ENCODE data around the gene HSPB7. TPM values are rescaled to one million over a fixed set of nuclear protein-coding genes. Genes with fewer than 3 reads are reported as not detected.
"Not testable (repeated sequence)": the region's sequence is repeated elsewhere in the genome, so short reads cannot be mapped to it uniquely, and the experiment has no call there.

The HSPB7 gene
- total RNA-seq, 1 donor from 2014 or later = 19.4 TPM

DNA sequence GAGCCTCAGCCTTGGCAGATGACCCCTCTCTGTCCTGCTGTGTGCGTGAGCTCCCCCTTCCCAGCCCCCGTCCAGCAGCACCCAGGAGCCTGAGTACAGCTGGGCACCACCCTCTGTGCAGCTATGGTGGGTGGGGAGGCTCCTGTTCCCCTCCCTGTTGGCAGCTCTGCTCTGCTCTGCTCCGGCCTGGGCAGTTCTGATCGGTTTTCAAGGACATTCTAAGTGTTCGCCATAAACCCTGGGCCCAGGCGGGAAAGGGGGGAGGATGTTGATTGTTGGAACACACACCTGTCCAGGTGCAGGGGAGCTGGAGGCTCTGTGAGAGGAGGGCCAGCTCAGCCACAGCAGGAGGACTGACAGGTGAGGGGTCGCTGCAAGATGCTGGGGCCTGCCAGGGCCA lies 25.7 kb upstream of the HSPB7 start, which contains the start of gene CLCNKB:
CLCNKB (plus strand) TSS at position 262 of the 400 bp plus-strand sequence. CDS start 711 bp downstream, outside the sequence.
- Histone ChIP-seq H3K4me1 (peaks cover 6% of the 10 kb centered on the region), H3K36me3 (no peaks in the 10 kb centered on the region), H3K9me3 (no peaks in the 10 kb centered on the region), H3K27me3 (no peaks in the 10 kb centered on the region), H3K4me3 (no peak within 1 kb of the TSS), H3K27ac (no peak within 1 kb of the TSS)
- no peak for DNase-seq (ENCODE audit: extremely low spot score in 2 of 2)
- intact Hi-C loops (cut with DNase I) = no loop called here
- TF ChIP-seq POLR2AphosphoS5 (IDR thresholded peaks at IDR 0.05; ENCODE audit: insufficient read depth in 1 of 2, low read depth in 1 of 2) (no peak), POLR2A (IDR thresholded peaks at IDR 0.05) (no peak)
- TF ChIP-seq, protein P1, sequence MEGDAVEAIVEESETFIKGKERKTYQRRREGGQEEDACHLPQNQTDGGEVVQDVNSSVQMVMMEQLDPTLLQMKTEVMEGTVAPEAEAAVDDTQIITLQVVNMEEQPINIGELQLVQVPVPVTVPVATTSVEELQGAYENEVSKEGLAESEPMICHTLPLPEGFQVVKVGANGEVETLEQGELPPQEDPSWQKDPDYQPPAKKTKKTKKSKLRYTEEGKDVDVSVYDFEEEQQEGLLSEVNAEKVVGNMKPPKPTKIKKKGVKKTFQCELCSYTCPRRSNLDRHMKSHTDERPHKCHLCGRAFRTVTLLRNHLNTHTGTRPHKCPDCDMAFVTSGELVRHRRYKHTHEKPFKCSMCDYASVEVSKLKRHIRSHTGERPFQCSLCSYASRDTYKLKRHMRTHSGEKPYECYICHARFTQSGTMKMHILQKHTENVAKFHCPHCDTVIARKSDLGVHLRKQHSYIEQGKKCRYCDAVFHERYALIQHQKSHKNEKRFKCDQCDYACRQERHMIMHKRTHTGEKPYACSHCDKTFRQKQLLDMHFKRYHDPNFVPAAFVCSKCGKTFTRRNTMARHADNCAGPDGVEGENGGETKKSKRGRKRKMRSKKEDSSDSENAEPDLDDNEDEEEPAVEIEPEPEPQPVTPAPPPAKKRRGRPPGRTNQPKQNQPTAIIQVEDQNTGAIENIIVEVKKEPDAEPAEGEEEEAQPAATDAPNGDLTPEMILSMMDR (IDR thresholded peaks at IDR 0.05) = no peak

DNA sequence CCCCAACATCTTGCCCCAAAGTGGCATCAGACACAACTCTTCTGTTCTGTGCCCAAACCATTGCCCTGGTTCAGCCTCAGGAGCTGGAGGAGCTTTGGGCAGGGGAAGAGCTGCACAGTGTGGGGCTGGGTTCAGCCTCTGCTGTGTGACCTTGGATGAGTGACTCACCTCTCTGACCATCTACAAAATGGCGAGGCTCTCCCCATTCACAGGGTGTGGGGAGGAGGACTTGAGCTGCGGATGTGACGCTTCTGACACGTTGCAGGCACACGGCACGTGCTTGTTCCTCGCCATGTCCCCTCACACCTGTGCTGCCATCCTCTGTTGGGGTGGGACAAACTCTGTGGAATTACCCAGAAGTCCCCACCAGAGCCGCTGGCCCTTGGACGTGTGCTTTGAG lies 24.8 kb upstream of the HSPB7 start:
- H3K9me3 ChIP-seq; DNase-seq (ENCODE audit: extremely low spot score in 2 of 2); intact Hi-C loops (cut with DNase I); H3K27ac ChIP-seq; H3K4me1 ChIP-seq; H3K27me3 ChIP-seq; H3K36me3 ChIP-seq; H3K4me3 ChIP-seq: not testable (repeated sequence)

DNA sequence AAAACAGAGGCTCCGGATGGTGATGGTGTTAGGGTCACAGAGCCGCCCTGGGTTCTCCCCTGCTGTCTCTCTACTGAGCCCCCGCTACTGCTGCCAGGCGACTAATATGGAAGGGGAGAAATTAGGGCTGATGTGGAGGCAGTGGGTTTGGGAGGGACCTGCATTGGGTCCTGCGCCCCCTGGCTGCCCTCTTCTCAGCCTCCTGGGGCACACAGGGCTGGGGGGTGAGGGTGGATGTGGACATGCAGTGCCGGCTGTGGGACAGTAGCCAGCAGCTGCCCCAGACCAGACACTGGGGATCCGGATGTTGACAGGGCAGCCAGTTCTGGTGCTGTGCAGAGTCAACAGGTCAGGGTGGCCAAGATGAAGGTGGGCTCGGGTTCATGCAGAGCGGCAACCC lies 24.3 kb upstream of the HSPB7 start:
- Histone ChIP-seq H3K9me3 (no peaks in the 10 kb centered on the region), H3K27ac (no peak overlapping the region), H3K4me3 (no peak overlapping the region), H3K36me3 (no peaks in the 10 kb centered on the region), H3K27me3 (no peaks in the 10 kb centered on the region), H3K4me1 (no peaks in the 10 kb centered on the region)
- DNase-seq (ENCODE audit: extremely low spot score in 2 of 2) = no peak
- intact Hi-C loops (cut with DNase I) = no loop called here
- no peak for TF ChIP-seq POLR2AphosphoS5 (IDR thresholded peaks at IDR 0.05; ENCODE audit: insufficient read depth in 1 of 2, low read depth in 1 of 2)
- TF ChIP-seq, protein P1 (IDR thresholded peaks at IDR 0.05) = no peak
- TF ChIP-seq POLR2A (IDR thresholded peaks at IDR 0.05) = no peak

DNA sequence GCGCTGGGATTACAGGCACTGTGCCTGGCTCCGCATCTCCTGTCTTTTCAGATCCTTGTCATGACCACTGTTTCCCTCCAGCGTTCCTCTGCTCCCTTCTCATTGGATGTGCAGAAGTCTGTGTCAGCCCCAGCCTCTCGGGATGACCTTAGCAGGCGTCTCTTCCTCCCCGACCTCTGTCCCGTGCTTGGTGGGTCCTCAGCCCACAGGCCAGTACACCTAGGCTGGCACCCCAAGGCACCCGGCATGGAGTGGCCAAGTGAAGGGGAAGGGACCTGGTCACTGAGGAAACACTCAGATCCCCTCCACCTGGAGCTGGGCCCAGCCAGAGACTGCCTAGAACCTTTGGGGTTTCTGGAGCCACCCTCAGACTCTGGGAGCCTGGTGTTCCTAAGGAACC lies 23.4 kb upstream of the HSPB7 start:
- intact Hi-C loops (cut with DNase I) = no loop called here
- Histone ChIP-seq H3K4me3 (no peak overlapping the region), H3K27me3 (no peaks in the 10 kb centered on the region), H3K4me1 (no peaks in the 10 kb centered on the region), H3K36me3 (no peaks in the 10 kb centered on the region), H3K9me3 (no peaks in the 10 kb centered on the region), H3K27ac (no peak overlapping the region)
- no peak for TF ChIP-seq POLR2AphosphoS5 (IDR thresholded peaks at IDR 0.05; ENCODE audit: insufficient read depth in 1 of 2, low read depth in 1 of 2)
- TF ChIP-seq, protein P1 (IDR thresholded peaks at IDR 0.05) = no peak
- TF ChIP-seq POLR2A (IDR thresholded peaks at IDR 0.05) = no peak
- no peak for DNase-seq (ENCODE audit: extremely low spot score in 2 of 2)

DNA sequence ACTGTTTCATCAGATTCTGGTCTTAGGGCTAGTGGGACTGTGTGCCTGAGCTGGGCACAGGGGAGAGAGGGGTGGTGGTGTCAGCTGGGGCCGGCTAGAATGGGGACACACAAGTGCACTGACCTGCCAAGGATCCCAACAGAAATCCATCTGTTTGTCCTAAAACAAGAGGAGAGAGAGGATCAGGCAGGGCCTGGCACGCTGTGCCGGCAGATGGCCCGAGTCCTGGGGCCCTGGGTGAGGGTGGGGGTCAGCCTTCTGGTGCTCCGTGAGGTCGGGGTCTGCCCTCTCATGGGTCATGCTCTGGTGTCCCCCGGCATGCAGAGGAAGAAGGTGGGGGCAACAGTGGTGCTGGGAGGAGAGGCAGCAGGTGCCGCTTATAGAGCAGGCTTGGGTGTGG lies 22.0 kb upstream of the HSPB7 start:
- H3K27me3 ChIP-seq; H3K4me1 ChIP-seq; DNase-seq (ENCODE audit: extremely low spot score in 2 of 2); H3K36me3 ChIP-seq; H3K27ac ChIP-seq; intact Hi-C loops (cut with DNase I); H3K4me3 ChIP-seq; H3K9me3 ChIP-seq: not testable (repeated sequence)

DNA sequence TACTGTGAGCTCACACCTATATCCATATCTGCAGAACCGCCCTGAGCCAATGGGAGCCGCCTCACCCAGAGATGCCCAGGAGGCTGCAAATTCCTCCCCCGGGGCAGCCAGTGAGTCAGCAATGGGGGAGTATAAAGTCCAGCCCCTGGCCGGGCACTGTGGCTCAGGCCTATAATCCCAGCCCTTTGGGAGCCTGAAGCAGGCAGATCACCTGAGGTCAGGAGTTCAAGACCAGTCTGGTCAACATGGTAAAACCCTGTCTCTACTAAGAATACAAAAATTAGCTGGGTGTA lies 20.7 kb upstream of the HSPB7 start:
- no peak for DNase-seq (ENCODE audit: extremely low spot score in 2 of 2)
- TF ChIP-seq POLR2A (IDR thresholded peaks at IDR 0.05) (no peak), POLR2AphosphoS5 (IDR thresholded peaks at IDR 0.05; ENCODE audit: insufficient read depth in 1 of 2, low read depth in 1 of 2) (no peak)
- TF ChIP-seq, protein P1 (IDR thresholded peaks at IDR 0.05) = no peak
- Histone ChIP-seq H3K4me1 (no peaks in the 10 kb centered on the region), H3K4me3 (no peak overlapping the region), H3K9me3 (no peaks in the 10 kb centered on the region), H3K36me3 (no peaks in the 10 kb centered on the region), H3K27ac (no peak overlapping the region), H3K27me3 (no peaks in the 10 kb centered on the region)
- intact Hi-C loops (cut with DNase I) = no loop called here

DNA sequence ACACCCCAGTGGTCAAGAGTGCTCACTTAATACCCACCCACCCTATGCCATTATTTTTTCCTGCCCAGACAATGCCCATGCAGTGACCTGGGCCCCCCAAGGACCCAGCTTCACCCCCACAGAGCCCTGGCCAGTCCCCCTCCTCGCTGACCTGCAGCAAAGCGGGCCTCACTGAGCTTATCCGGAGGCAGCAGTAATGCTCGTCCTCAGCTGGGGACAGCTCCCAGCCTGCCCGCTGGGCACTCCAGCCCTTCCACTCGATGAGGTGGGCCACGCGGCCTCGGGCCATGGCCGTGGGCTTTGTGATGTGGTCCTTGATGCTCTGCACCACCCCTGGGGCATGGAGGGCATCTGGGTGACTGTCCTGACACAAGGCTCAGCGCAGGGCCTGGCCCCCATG lies 18.6 kb upstream of the HSPB7 start:
- H3K9me3 ChIP-seq; H3K4me1 ChIP-seq; H3K4me3 ChIP-seq; DNase-seq (ENCODE audit: extremely low spot score in 2 of 2); H3K27me3 ChIP-seq; H3K27ac ChIP-seq; intact Hi-C loops (cut with DNase I); H3K36me3 ChIP-seq: not testable (repeated sequence)

DNA sequence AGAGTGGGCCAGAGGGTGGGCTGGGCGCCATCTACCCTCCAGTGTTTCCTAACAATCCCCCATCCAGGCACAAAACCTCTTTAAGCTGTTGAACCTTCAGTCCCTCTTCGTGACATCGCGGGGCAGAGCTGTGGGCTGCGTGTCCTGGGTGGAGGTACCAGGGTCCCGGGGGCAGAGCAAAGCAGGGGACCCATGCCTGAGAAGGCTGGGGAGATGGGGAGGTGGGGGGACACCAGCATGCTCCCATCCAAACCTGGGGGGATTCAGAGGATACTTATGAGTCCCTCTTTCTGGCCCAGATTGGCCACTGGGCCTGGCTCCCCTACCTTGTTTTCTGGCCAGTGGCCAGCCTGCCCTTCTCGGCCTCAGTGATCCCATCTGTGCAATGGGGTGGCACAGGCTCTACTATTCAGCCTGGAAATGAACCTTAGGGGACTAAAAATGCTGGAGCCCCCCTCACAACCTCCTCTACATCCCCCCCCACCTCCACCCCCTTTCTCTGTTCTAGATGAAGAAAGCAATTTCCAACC lies 15.3 kb upstream of the HSPB7 start:
- H3K4me1 ChIP-seq; DNase-seq (ENCODE audit: extremely low spot score in 2 of 2); H3K27ac ChIP-seq; H3K9me3 ChIP-seq; H3K27me3 ChIP-seq; H3K36me3 ChIP-seq; H3K4me3 ChIP-seq: not testable (repeated sequence)
- intact Hi-C loops (cut with DNase I) = loop anchor here (2.0 kb wide), 1 partner anchor 24 kb away; no protein-coding TSS in a partner anchor

Measured in vagina (tissue), 2 donors.